ENCODE results near the gene SPPL2C. TPM values are rescaled to one million over a fixed set of nuclear protein-coding genes. Genes with fewer than 3 reads are reported as not detected.

The SPPL2C gene
- total RNA-seq, 1 experiment from 2014 or later = not detected

- no peaks in the 10 kb centered on the region for H3K27me3 ChIP-seq (replicated peaks; ENCODE audit: insufficient read depth, low read depth, low read length, poor library complexity)
- H3K9me3 ChIP-seq (ENCODE audit: low read depth, low read length, poor library complexity, severe bottlenecking) = no peaks in the 10 kb centered on the region
- TF ChIP-seq CTCF (conservative IDR thresholded peaks at IDR 0.05; ENCODE audit: low read depth, low read length) = no peak
- TF ChIP-seq EZH2 (IDR thresholded peaks at IDR 0.05; ENCODE audit: borderline replicate concordance, low read depth, low read length, poor library complexity, severe bottlenecking) = no peak
- CTCF ChIA-PET = no interaction called here
- no TSS peak for BruUV-seq (replicated peaks)
- H3K36me3 ChIP-seq (ENCODE audit: insufficient read depth, low read length, poor library complexity, severe bottlenecking) = no peaks in the 10 kb centered on the region
- no peak for DNase-seq (ENCODE audit: low spot score)
- H3K27ac ChIP-seq (ENCODE audit: low read depth, low read length, poor library complexity, severe bottlenecking) = no peak overlapping the region
- POLR2A ChIA-PET (ENCODE audit: low non-redundant PET) = no interaction called here
- intact Hi-C loops (cut with micrococcal nuclease; ENCODE audit: unreplicated experiment) = no loop called here
- no peak overlapping the region for H3K4me3 ChIP-seq (ENCODE audit: low read depth, low read length, poor library complexity, severe bottlenecking)
- no peaks in the 10 kb centered on the region for H3K4me1 ChIP-seq (ENCODE audit: insufficient read depth, low read length, poor library complexity, severe bottlenecking)
These were observed 1.5 kb downstream of the SPPL2C start for GRCh38 chr17:45846223-45846622.

- BruUV-seq (replicated peaks) = no TSS peak
- no peaks in the 10 kb centered on the region for H3K27me3 ChIP-seq (replicated peaks; ENCODE audit: insufficient read depth, low read depth, low read length, poor library complexity)
- ChIA-PET CTCF (no interaction called here), POLR2A (ENCODE audit: low non-redundant PET) (no interaction called here)
- H3K9me3 ChIP-seq (ENCODE audit: low read depth, low read length, poor library complexity, severe bottlenecking) = no peaks in the 10 kb centered on the region
- no peak overlapping the region for H3K27ac ChIP-seq (ENCODE audit: low read depth, low read length, poor library complexity, severe bottlenecking)
- H3K4me1 ChIP-seq (ENCODE audit: insufficient read depth, low read length, poor library complexity, severe bottlenecking) = no peaks in the 10 kb centered on the region
- TF ChIP-seq EZH2 (IDR thresholded peaks at IDR 0.05; ENCODE audit: borderline replicate concordance, low read depth, low read length, poor library complexity, severe bottlenecking) (no peak), CTCF (conservative IDR thresholded peaks at IDR 0.05; ENCODE audit: low read depth, low read length) (no peak)
- DNase-seq (ENCODE audit: low spot score) = no peak
- intact Hi-C loops (cut with micrococcal nuclease; ENCODE audit: unreplicated experiment) = no loop called here
- no peak overlapping the region for H3K4me3 ChIP-seq (ENCODE audit: low read depth, low read length, poor library complexity, severe bottlenecking)
- no peaks in the 10 kb centered on the region for H3K36me3 ChIP-seq (ENCODE audit: insufficient read depth, low read length, poor library complexity, severe bottlenecking)
These were observed 2.0 kb downstream of the SPPL2C start for GRCh38 chr17:45846646-45847045.

GRCh38 chr17:45847101-45847500, 2.4 kb downstream of the SPPL2C start:
- no peaks in the 10 kb centered on the region for H3K4me1 ChIP-seq (ENCODE audit: insufficient read depth, low read length, poor library complexity, severe bottlenecking)
- TF ChIP-seq CTCF (conservative IDR thresholded peaks at IDR 0.05; ENCODE audit: low read depth, low read length) (no peak), EZH2 (IDR thresholded peaks at IDR 0.05; ENCODE audit: borderline replicate concordance, low read depth, low read length, poor library complexity, severe bottlenecking) (no peak)
- H3K9me3 ChIP-seq (ENCODE audit: low read depth, low read length, poor library complexity, severe bottlenecking) = no peaks in the 10 kb centered on the region
- intact Hi-C loops (cut with micrococcal nuclease; ENCODE audit: unreplicated experiment) = no loop called here
- BruUV-seq (replicated peaks) = no TSS peak
- ChIA-PET CTCF (interaction anchor here (0.5 kb wide), 1 partner anchor 1136 kb away, joined by 5 read pairs; no protein-coding TSS in a partner anchor), POLR2A (ENCODE audit: low non-redundant PET) (no interaction called here)
- no peak overlapping the region for H3K27ac ChIP-seq (ENCODE audit: low read depth, low read length, poor library complexity, severe bottlenecking)
- no peak for DNase-seq (ENCODE audit: low spot score)
- no peaks in the 10 kb centered on the region for H3K27me3 ChIP-seq (replicated peaks; ENCODE audit: insufficient read depth, low read depth, low read length, poor library complexity)
- no peak overlapping the region for H3K4me3 ChIP-seq (ENCODE audit: low read depth, low read length, poor library complexity, severe bottlenecking)
- no peaks in the 10 kb centered on the region for H3K36me3 ChIP-seq (ENCODE audit: insufficient read depth, low read length, poor library complexity, severe bottlenecking)
